ENCODE results near the gene PLA2G4A. TPM values are rescaled to one million over a fixed set of nuclear protein-coding genes. Genes with fewer than 3 reads are reported as not detected.

The PLA2G4A gene
- total RNA-seq, 1 experiment from 2014 or later, result 8.6 TPM

GRCh38 chr1:186813420-186813819 lies 15.3 kb upstream of the PLA2G4A start:
- no peak overlapping the region for H3K4me2 ChIP-seq (ENCODE audit: low read length)
- H3K27ac ChIP-seq (ENCODE audit: low read depth, low read length), result no peak overlapping the region
- H3K9me2 ChIP-seq (ENCODE audit: insufficient read depth), result no peaks in the 10 kb centered on the region
- no peak for TF ChIP-seq YY1 (IDR thresholded peaks at IDR 0.05; ENCODE audit: extremely low read depth, insufficient replicate concordance, low read depth, low read length)
- TF ChIP-seq EGR1 (IDR thresholded peaks at IDR 0.05; ENCODE audit: low read depth), result no peak
- no peak for TF ChIP-seq SP1 (IDR thresholded peaks at IDR 0.05; ENCODE audit: low read depth)
- no peak for TF ChIP-seq FOSL1 (IDR thresholded peaks at IDR 0.05; ENCODE audit: low read depth)
- TF ChIP-seq SRF (IDR thresholded peaks at IDR 0.05; ENCODE audit: low read depth), result no peak
- TF ChIP-seq POLR2AphosphoS5 (IDR thresholded peaks at IDR 0.05; ENCODE audit: low read depth, low read length), result no peak
- TF ChIP-seq, protein P1, sequence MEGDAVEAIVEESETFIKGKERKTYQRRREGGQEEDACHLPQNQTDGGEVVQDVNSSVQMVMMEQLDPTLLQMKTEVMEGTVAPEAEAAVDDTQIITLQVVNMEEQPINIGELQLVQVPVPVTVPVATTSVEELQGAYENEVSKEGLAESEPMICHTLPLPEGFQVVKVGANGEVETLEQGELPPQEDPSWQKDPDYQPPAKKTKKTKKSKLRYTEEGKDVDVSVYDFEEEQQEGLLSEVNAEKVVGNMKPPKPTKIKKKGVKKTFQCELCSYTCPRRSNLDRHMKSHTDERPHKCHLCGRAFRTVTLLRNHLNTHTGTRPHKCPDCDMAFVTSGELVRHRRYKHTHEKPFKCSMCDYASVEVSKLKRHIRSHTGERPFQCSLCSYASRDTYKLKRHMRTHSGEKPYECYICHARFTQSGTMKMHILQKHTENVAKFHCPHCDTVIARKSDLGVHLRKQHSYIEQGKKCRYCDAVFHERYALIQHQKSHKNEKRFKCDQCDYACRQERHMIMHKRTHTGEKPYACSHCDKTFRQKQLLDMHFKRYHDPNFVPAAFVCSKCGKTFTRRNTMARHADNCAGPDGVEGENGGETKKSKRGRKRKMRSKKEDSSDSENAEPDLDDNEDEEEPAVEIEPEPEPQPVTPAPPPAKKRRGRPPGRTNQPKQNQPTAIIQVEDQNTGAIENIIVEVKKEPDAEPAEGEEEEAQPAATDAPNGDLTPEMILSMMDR (IDR thresholded peaks at IDR 0.05 in 2 of 3, conservative IDR thresholded peaks at IDR 0.05 in 1 of 3; ENCODE audit: borderline replicate concordance in 1 of 3, insufficient read depth in 1 of 3, low read depth in 2 of 3, low read length in 2 of 3), result no peak
- TF ChIP-seq, protein P2, sequence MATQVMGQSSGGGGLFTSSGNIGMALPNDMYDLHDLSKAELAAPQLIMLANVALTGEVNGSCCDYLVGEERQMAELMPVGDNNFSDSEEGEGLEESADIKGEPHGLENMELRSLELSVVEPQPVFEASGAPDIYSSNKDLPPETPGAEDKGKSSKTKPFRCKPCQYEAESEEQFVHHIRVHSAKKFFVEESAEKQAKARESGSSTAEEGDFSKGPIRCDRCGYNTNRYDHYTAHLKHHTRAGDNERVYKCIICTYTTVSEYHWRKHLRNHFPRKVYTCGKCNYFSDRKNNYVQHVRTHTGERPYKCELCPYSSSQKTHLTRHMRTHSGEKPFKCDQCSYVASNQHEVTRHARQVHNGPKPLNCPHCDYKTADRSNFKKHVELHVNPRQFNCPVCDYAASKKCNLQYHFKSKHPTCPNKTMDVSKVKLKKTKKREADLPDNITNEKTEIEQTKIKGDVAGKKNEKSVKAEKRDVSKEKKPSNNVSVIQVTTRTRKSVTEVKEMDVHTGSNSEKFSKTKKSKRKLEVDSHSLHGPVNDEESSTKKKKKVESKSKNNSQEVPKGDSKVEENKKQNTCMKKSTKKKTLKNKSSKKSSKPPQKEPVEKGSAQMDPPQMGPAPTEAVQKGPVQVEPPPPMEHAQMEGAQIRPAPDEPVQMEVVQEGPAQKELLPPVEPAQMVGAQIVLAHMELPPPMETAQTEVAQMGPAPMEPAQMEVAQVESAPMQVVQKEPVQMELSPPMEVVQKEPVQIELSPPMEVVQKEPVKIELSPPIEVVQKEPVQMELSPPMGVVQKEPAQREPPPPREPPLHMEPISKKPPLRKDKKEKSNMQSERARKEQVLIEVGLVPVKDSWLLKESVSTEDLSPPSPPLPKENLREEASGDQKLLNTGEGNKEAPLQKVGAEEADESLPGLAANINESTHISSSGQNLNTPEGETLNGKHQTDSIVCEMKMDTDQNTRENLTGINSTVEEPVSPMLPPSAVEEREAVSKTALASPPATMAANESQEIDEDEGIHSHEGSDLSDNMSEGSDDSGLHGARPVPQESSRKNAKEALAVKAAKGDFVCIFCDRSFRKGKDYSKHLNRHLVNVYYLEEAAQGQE (IDR thresholded peaks at IDR 0.05; ENCODE audit: low read depth), result no peak
- TF ChIP-seq, protein P3, sequence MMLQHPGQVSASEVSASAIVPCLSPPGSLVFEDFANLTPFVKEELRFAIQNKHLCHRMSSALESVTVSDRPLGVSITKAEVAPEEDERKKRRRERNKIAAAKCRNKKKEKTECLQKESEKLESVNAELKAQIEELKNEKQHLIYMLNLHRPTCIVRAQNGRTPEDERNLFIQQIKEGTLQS (IDR thresholded peaks at IDR 0.05), result no peak
- no peak for TF ChIP-seq RAD21 (IDR thresholded peaks at IDR 0.05; ENCODE audit: low read depth)
- no peak for TF ChIP-seq CEBPB (IDR thresholded peaks at IDR 0.05; ENCODE audit: low read depth)
- no peak for TF ChIP-seq TCF7L2 (IDR thresholded peaks at IDR 0.05; ENCODE audit: borderline replicate concordance, extremely low read depth, insufficient read depth, insufficient read length)
- no peak for TF ChIP-seq JUND (IDR thresholded peaks at IDR 0.05)
- TF ChIP-seq, protein P4, sequence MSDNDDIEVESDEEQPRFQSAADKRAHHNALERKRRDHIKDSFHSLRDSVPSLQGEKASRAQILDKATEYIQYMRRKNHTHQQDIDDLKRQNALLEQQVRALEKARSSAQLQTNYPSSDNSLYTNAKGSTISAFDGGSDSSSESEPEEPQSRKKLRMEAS (IDR thresholded peaks at IDR 0.05), result no peak
- no peak for TF ChIP-seq SIN3A (IDR thresholded peaks at IDR 0.05; ENCODE audit: low read depth)
- TF ChIP-seq, protein P5, sequence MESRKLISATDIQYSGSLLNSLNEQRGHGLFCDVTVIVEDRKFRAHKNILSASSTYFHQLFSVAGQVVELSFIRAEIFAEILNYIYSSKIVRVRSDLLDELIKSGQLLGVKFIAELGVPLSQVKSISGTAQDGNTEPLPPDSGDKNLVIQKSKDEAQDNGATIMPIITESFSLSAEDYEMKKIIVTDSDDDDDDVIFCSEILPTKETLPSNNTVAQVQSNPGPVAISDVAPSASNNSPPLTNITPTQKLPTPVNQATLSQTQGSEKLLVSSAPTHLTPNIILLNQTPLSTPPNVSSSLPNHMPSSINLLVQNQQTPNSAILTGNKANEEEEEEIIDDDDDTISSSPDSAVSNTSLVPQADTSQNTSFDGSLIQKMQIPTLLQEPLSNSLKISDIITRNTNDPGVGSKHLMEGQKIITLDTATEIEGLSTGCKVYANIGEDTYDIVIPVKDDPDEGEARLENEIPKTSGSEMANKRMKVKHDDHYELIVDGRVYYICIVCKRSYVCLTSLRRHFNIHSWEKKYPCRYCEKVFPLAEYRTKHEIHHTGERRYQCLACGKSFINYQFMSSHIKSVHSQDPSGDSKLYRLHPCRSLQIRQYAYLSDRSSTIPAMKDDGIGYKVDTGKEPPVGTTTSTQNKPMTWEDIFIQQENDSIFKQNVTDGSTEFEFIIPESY (IDR thresholded peaks at IDR 0.05; ENCODE audit: extremely low read depth, insufficient replicate concordance, low read length), result no peak
- no peak for TF ChIP-seq POLR2A (IDR thresholded peaks at IDR 0.05; ENCODE audit: borderline replicate concordance, extremely low read depth, insufficient read depth, insufficient read length)
- TF ChIP-seq EZH2 (IDR thresholded peaks at IDR 0.05), result no peak
- no peak for TF ChIP-seq ZFX (IDR thresholded peaks at IDR 0.05)
- no peak for TF ChIP-seq ZNF274 (IDR thresholded peaks at IDR 0.05; ENCODE audit: low read depth, low read length)
- no peak overlapping the region for H3K9ac ChIP-seq (ENCODE audit: low read length)
- RAD21 ChIA-PET (ENCODE audit: low non-redundant PET in 1 of 2, low total read pairs in 2 of 2, uncharacterized antibody in 2 of 2, unreplicated experiment in 2 of 2), result no interaction called here
- H3K4me1 ChIP-seq (ENCODE audit: control insufficient read depth in 1 of 2, insufficient read depth in 2 of 2, low read length in 2 of 2), result no peaks in the 10 kb centered on the region
- no peaks in the 10 kb centered on the region for H3K36me3 ChIP-seq (ENCODE audit: control insufficient read depth in 1 of 2, insufficient read depth in 2 of 2, low read length in 2 of 2)
- no peak for DNase-seq (ENCODE audit: low read depth, low spot score)
- no peak overlapping the region for H2AFZ ChIP-seq (ENCODE audit: low read depth, low read length, poor library complexity, severe bottlenecking)
- POLR2A ChIA-PET, result no interaction called here
- intact Hi-C loops (cut with micrococcal nuclease), result no loop called here
- H3K9me3 ChIP-seq (ENCODE audit: control insufficient read depth in 1 of 2, insufficient read depth in 1 of 2, low read depth in 1 of 2, low read length in 2 of 2), result no peaks in the 10 kb centered on the region
- no peaks in the 10 kb centered on the region for H3K79me2 ChIP-seq (ENCODE audit: insufficient read depth, low read length)
- H4K20me1 ChIP-seq (ENCODE audit: insufficient read depth), result no peaks in the 10 kb centered on the region
- BruUV-seq (replicated peaks), result no TSS peak
- no peak for ATAC-seq
- CTCF ChIA-PET, result no interaction called here
- no peak overlapping the region for H3K4me3 ChIP-seq (replicated peaks in 1 of 2; ENCODE audit: low read depth in 1 of 2, low read length in 2 of 2)
- no peaks in the 10 kb centered on the region for H3K27me3 ChIP-seq (ENCODE audit: insufficient read depth, low read length)
